Activated naive CD8-positive, alpha-beta T cell (primary cell): ENCODE data around the gene SLC39A3.

Experiments used
- H3K27ac Mint-ChIP-seq: one replicate; pipeline ENCODE4 v1.8.0; 2021; ENCODE audit warnings: mixed read lengths
- H3K27me3 Mint-ChIP-seq: one replicate; pipeline ENCODE4 v1.8.0; 2021; ENCODE audit warnings: mixed read lengths
- H3K36me3 Mint-ChIP-seq: one replicate; pipeline ENCODE4 v1.8.0; 2021; ENCODE audit warnings: mixed read lengths
- H3K4me1 Mint-ChIP-seq: one replicate; pipeline ENCODE4 v1.8.0; 2021; ENCODE audit warnings: low read depth, mixed read lengths
- H3K4me3 Mint-ChIP-seq: one replicate; pipeline ENCODE4 v1.8.0; 2021; ENCODE audit warnings: mild to moderate bottlenecking, mixed read lengths
- H3K9me3 Mint-ChIP-seq: one replicate; pipeline ENCODE4 v1.8.0; 2021; ENCODE audit warnings: low read depth, mixed read lengths

Gene SLC39A3

GRCh38 chr19:2723747-2724146, 16.1 kb downstream of the SLC39A3 start:
- peaks cover 3% of the 10 kb centered on the region for H3K4me1 Mint-ChIP-seq
- H3K27ac Mint-ChIP-seq, result no peak overlapping the region
- no peaks in the 10 kb centered on the region for H3K36me3 Mint-ChIP-seq
- H3K9me3 Mint-ChIP-seq, result no peaks in the 10 kb centered on the region
- H3K4me3 Mint-ChIP-seq, result no peak overlapping the region
- peaks cover 5% of the 10 kb centered on the region for H3K27me3 Mint-ChIP-seq

DNA sequence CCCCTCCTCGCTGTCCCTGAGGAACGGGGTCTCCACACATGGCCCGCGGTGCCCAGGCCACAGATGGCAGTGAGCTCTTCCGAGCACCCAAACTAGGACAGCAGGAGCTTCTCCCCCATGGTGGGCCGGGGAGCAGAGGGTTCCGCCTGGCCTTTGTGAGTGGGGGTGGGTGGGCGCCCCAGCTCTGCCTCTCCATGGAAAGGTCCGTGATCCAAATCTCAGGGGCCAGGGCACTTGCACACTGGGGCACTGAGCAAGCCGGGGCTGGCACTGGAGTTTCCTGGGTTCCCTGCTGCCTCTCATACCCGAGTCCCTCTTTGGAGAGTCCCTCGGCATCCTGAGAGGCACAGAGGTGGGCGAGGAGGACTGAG, 16.5 kb downstream of the SLC39A3 start:
- H3K9me3 Mint-ChIP-seq, result no peaks in the 10 kb centered on the region
- H3K27me3 Mint-ChIP-seq, result peaks cover 5% of the 10 kb centered on the region
- H3K4me1 Mint-ChIP-seq, result peaks cover 3% of the 10 kb centered on the region
- no peak overlapping the region for H3K27ac Mint-ChIP-seq
- no peak overlapping the region for H3K4me3 Mint-ChIP-seq
- no peaks in the 10 kb centered on the region for H3K36me3 Mint-ChIP-seq

- peaks cover 5% of the 10 kb centered on the region for H3K27me3 Mint-ChIP-seq
- no peaks in the 10 kb centered on the region for H3K36me3 Mint-ChIP-seq
- peaks cover 3% of the 10 kb centered on the region for H3K4me1 Mint-ChIP-seq
- no peak overlapping the region for H3K27ac Mint-ChIP-seq
- no peaks in the 10 kb centered on the region for H3K9me3 Mint-ChIP-seq
- H3K4me3 Mint-ChIP-seq, result peak overlapping the region; percentile 35
Measured at GRCh38 chr19:2722541-2723344, 17.1 kb downstream of the SLC39A3 start.

- Mint-ChIP-seq H3K4me1 (peaks cover 3% of the 10 kb centered on the region), H3K27me3 (peaks cover 5% of the 10 kb centered on the region), H3K9me3 (no peaks in the 10 kb centered on the region), H3K36me3 (no peaks in the 10 kb centered on the region), H3K4me3 (peak overlapping the region; percentile 60), H3K27ac (no peak overlapping the region)
Measured at GRCh38 chr19:2721570-2722540, 18.0 kb downstream of the SLC39A3 start.

GRCh38 chr19:2720777-2721569, 18.8 kb downstream of the SLC39A3 start, which contains the start of gene DIRAS1:
DIRAS1 (minus strand) TSS chr19:2721372; CDS start chr19:2717806, 3,566 bp downstream.
- H3K4me3 Mint-ChIP-seq, result peak within 1 kb of the TSS; percentile 60
- peaks cover under 1% of the 10 kb centered on the region for H3K9me3 Mint-ChIP-seq
- H3K27me3 Mint-ChIP-seq, result peaks cover 5% of the 10 kb centered on the region
- no peaks in the 10 kb centered on the region for H3K36me3 Mint-ChIP-seq
- peaks cover 3% of the 10 kb centered on the region for H3K4me1 Mint-ChIP-seq
- no peak within 1 kb of the TSS for H3K27ac Mint-ChIP-seq

GRCh38 chr19:2719920-2720776, 19.7 kb downstream of the SLC39A3 start:
- Mint-ChIP-seq H3K4me3 (peak overlapping the region; percentile 72), H3K4me1 (peaks cover 4% of the 10 kb centered on the region), H3K27me3 (peaks cover 7% of the 10 kb centered on the region), H3K9me3 (peaks cover 8% of the 10 kb centered on the region), H3K27ac (no peak overlapping the region), H3K36me3 (peaks cover 5% of the 10 kb centered on the region)

GRCh38 chr19:2719232-2719735, 20.5 kb downstream of the SLC39A3 start:
- Mint-ChIP-seq H3K9me3 (peaks cover 10% of the 10 kb centered on the region), H3K4me1 (peaks cover 5% of the 10 kb centered on the region), H3K4me3 (peak overlapping the region; percentile 72), H3K27ac (no peak overlapping the region), H3K27me3 (peaks cover 6% of the 10 kb centered on the region), H3K36me3 (peaks cover 5% of the 10 kb centered on the region)

GRCh38 chr19:2717638-2718541, 21.9 kb downstream of the SLC39A3 start:
- H3K9me3 Mint-ChIP-seq, result peaks cover 10% of the 10 kb centered on the region
- H3K4me3 Mint-ChIP-seq, result no peak overlapping the region
- H3K27ac Mint-ChIP-seq, result no peak overlapping the region
- peaks cover 5% of the 10 kb centered on the region for H3K27me3 Mint-ChIP-seq
- peaks cover 5% of the 10 kb centered on the region for H3K4me1 Mint-ChIP-seq
- peaks cover 5% of the 10 kb centered on the region for H3K36me3 Mint-ChIP-seq

DNA sequence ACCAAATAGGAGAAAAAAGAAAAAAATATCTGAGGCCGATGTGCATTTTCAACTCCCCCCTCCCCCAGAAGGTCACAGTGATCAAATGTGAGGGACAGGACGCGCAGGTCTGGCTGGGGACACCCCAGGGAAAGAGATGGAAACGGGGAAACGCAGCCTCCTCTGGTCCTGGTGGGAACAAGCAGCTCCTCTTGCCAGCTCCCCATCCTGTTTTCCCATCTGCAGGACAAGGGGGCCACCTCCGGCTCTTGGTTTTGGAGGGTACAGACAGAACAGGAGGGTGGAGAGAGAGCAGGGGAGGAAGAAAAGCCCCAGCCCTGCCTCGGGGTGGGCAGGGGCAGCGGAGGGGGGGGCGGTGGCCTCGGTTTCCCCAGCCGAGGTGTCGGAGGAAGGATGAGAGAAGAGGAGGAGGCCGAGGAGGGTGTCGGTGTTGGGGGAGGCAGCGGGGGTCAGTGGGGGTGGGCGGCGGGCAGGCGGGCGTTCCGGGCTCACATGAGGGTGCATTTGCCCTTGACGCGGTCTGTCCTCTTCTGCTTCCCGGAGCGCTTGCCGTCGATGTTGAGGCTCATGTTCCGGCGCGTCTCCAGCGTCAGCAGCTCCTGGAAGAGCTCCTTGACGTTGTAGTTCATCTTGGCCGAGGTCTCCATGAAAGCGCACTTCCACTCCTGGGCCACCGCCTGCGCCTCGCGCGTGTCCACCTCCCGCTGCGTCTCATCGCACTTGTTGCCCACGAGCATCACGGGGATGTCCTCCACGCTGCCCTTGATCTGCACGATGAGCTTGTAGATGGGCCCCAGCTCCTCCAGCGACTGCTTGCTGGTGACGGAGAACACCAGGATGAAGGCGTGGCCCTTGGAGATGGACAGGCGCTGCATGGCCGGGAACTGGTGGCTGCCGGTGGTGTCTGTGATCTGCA, 22.8 kb downstream of the SLC39A3 start:
- Mint-ChIP-seq H3K4me3 (no peak overlapping the region), H3K36me3 (peaks cover 5% of the 10 kb centered on the region), H3K4me1 (peaks cover 5% of the 10 kb centered on the region), H3K27me3 (peaks cover 5% of the 10 kb centered on the region), H3K27ac (no peak overlapping the region), H3K9me3 (peaks cover 10% of the 10 kb centered on the region)

- H3K36me3 Mint-ChIP-seq, result peaks cover 5% of the 10 kb centered on the region
- peaks cover 5% of the 10 kb centered on the region for H3K27me3 Mint-ChIP-seq
- no peak overlapping the region for H3K4me3 Mint-ChIP-seq
- H3K27ac Mint-ChIP-seq, result no peak overlapping the region
- H3K9me3 Mint-ChIP-seq, result peaks cover 10% of the 10 kb centered on the region
- peaks cover 9% of the 10 kb centered on the region for H3K4me1 Mint-ChIP-seq
Measured at GRCh38 chr19:2716275-2716650, 23.6 kb downstream of the SLC39A3 start.

- peaks cover 5% of the 10 kb centered on the region for H3K27me3 Mint-ChIP-seq
- no peak overlapping the region for H3K4me3 Mint-ChIP-seq
- peaks cover 5% of the 10 kb centered on the region for H3K36me3 Mint-ChIP-seq
- H3K4me1 Mint-ChIP-seq, result peaks cover 10% of the 10 kb centered on the region
- no peak overlapping the region for H3K27ac Mint-ChIP-seq
- peaks cover 10% of the 10 kb centered on the region for H3K9me3 Mint-ChIP-seq
Measured at GRCh38 chr19:2715470-2716274, 24.1 kb downstream of the SLC39A3 start.
